HL-60 (cell line): ENCODE data around the gene DUSP2.

ENCODE experiments used
- GABPA ChIP-seq: IDR thresholded peaks from 2 replicates; pipeline ENCODE4 v1.6.1; 2012; ENCODE audit warnings: low read depth
- POLR2AphosphoS5 ChIP-seq: IDR thresholded peaks from 2 replicates; pipeline ENCODE4 v1.6.1; 2012; ENCODE audit warnings: low read depth
- SPI1 ChIP-seq: IDR thresholded peaks from 2 replicates; pipeline ENCODE4 v1.6.1; 2012; ENCODE audit warnings: low read depth, mild to moderate bottlenecking, borderline replicate concordance
- TF ChIP-seq, protein P1 (sequence below): IDR thresholded peaks from one replicate; pipeline ENCODE4 v1.5.1; 2011; ENCODE audit warnings: low read length, control low read depth, inconsistent platforms; ENCODE audit not compliant: insufficient read depth

GRCh38 chr2:96147593-96148201, 2.5 kb upstream of the DUSP2 start:
- TF ChIP-seq, protein P1, sequence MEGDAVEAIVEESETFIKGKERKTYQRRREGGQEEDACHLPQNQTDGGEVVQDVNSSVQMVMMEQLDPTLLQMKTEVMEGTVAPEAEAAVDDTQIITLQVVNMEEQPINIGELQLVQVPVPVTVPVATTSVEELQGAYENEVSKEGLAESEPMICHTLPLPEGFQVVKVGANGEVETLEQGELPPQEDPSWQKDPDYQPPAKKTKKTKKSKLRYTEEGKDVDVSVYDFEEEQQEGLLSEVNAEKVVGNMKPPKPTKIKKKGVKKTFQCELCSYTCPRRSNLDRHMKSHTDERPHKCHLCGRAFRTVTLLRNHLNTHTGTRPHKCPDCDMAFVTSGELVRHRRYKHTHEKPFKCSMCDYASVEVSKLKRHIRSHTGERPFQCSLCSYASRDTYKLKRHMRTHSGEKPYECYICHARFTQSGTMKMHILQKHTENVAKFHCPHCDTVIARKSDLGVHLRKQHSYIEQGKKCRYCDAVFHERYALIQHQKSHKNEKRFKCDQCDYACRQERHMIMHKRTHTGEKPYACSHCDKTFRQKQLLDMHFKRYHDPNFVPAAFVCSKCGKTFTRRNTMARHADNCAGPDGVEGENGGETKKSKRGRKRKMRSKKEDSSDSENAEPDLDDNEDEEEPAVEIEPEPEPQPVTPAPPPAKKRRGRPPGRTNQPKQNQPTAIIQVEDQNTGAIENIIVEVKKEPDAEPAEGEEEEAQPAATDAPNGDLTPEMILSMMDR = no peak
- no peak for TF ChIP-seq GABPA
- no peak for TF ChIP-seq POLR2AphosphoS5
- no peak for TF ChIP-seq SPI1
